ENCODE data around the gene TM7SF3.

TM7SF3 gene

GRCh38 chr12:27000961-27001360 is 13.2 kb downstream of the TM7SF3 start:
- no peak overlapping the region for H3K4me3 ChIP-seq (ENCODE audit: control insufficient read depth, low read depth, low read length)
- TF ChIP-seq, protein P1, sequence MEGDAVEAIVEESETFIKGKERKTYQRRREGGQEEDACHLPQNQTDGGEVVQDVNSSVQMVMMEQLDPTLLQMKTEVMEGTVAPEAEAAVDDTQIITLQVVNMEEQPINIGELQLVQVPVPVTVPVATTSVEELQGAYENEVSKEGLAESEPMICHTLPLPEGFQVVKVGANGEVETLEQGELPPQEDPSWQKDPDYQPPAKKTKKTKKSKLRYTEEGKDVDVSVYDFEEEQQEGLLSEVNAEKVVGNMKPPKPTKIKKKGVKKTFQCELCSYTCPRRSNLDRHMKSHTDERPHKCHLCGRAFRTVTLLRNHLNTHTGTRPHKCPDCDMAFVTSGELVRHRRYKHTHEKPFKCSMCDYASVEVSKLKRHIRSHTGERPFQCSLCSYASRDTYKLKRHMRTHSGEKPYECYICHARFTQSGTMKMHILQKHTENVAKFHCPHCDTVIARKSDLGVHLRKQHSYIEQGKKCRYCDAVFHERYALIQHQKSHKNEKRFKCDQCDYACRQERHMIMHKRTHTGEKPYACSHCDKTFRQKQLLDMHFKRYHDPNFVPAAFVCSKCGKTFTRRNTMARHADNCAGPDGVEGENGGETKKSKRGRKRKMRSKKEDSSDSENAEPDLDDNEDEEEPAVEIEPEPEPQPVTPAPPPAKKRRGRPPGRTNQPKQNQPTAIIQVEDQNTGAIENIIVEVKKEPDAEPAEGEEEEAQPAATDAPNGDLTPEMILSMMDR (IDR thresholded peaks at IDR 0.05; ENCODE audit: control insufficient read depth, insufficient read depth, low read depth, low read length, missing control alignments), result no peak
- DNase-seq (ENCODE audit: low read depth), result no peak

GRCh38 chr12:26997003-26997402 is 17.2 kb downstream of the TM7SF3 start:
- H3K4me3 ChIP-seq (ENCODE audit: control insufficient read depth, low read depth, low read length), result no peak overlapping the region
- TF ChIP-seq, protein P1 (IDR thresholded peaks at IDR 0.05; ENCODE audit: control insufficient read depth, insufficient read depth, low read depth, low read length, missing control alignments), result no peak
- DNase-seq (ENCODE audit: low read depth), result no peak

DNA sequence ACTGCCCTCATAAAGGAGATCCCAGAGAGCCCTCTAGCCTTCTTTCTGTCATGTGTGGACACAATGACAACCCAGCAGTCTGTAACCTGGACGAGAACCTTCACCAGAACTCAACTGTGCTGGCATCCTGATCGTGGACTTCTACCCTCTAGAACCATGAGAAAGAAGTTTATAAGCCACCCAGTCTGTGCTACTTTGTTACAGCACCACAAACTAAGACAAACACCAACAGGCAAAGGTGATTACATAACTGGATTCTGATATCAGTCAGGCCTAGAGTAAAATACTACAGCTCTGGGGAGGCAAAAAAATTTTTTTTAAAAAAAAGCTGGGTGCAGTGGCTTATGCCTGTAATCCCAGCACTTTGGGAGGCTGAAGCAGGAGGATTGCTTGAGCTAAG is 18.5 kb downstream of the TM7SF3 start:
- no peak for DNase-seq (ENCODE audit: low read depth)
- TF ChIP-seq, protein P1 (IDR thresholded peaks at IDR 0.05; ENCODE audit: control insufficient read depth, insufficient read depth, low read depth, low read length, missing control alignments), result no peak
- no peak overlapping the region for H3K4me3 ChIP-seq (ENCODE audit: control insufficient read depth, low read depth, low read length)

DNA sequence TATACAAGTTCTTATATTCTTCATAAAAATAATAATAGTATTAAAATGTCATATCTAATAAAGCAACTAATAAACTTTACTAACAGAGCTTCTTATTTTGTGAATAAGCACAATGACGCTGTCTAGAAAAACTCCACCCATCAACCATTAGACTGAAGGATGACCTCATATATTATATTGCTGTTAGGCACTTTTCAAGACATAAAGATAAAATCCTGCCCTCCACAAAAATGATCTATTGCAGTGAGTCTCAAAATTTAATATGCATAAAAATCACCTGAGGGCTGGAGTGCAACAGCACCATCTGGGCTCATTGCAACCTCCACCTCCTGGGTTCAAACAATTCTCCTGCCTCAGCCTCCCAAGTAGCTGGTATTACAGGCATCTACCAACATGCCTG is 20.1 kb downstream of the TM7SF3 start:
- DNase-seq (ENCODE audit: low read depth), result no peak
- TF ChIP-seq, protein P1 (IDR thresholded peaks at IDR 0.05; ENCODE audit: control insufficient read depth, insufficient read depth, low read depth, low read length, missing control alignments), result no peak
- H3K4me3 ChIP-seq (ENCODE audit: control insufficient read depth, low read depth, low read length), result no peak overlapping the region

DNA sequence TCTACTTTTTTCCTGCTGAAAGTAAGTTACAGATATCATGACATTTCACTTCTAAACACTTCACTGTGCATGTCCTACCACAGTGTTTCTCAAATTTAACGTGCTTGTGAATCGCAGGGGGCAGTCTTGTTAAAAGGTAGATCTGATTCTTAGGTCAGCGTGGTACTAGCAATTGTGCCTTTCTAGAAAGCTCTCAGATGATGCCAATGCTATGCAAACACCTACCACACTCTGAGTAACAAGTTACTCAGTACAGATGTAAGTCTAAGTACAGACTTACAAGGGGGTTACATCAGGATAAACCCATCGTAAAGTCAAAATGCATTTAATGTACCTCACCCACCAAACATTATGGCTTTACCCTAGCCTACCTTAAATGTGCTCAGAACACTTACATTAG is 22.4 kb downstream of the TM7SF3 start:
- no peak overlapping the region for H3K4me3 ChIP-seq (ENCODE audit: control insufficient read depth, low read depth, low read length)
- TF ChIP-seq, protein P1 (IDR thresholded peaks at IDR 0.05; ENCODE audit: control insufficient read depth, insufficient read depth, low read depth, low read length, missing control alignments), result no peak
- DNase-seq (ENCODE audit: low read depth), result no peak

GRCh38 chr12:26989873-26990272 is 24.3 kb downstream of the TM7SF3 start:
- no peak overlapping the region for H3K4me3 ChIP-seq (ENCODE audit: control insufficient read depth, low read depth, low read length)
- no peak for DNase-seq (ENCODE audit: low read depth)
- TF ChIP-seq, protein P1 (IDR thresholded peaks at IDR 0.05; ENCODE audit: control insufficient read depth, insufficient read depth, low read depth, low read length, missing control alignments), result no peak

DNA sequence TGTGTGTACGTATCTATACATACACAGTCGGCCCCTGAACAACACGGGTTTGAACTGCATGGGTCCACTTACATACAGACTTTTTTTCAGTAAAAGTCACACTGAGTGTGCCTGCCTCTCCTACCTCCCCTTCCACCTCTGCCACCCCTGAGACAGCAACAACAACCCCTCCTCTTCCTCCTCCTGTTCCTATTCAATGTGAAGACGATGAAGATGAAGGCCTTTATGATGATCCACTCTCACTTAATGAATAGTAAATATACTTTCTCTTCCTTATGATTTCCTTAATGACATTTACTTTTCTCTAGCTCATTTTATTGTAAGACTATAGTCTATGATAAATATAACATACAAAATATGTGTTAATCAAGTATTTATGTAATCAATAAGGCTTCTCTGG is 25.5 kb downstream of the TM7SF3 start:
- no peak overlapping the region for H3K4me3 ChIP-seq (ENCODE audit: control insufficient read depth, low read depth, low read length)
- TF ChIP-seq, protein P1 (IDR thresholded peaks at IDR 0.05; ENCODE audit: control insufficient read depth, insufficient read depth, low read depth, low read length, missing control alignments), result no peak
- DNase-seq (ENCODE audit: low read depth), result no peak

All from AG09309 (cell line).